Activated CD4-positive, alpha-beta memory T cell treated with anti-CD3 and anti-CD28 coated beads, Interleukin-2, amount 10 ng/mL, durations not matched to agents 7 days and 5 days (primary cell): ENCODE results near the gene PSMB8. TPM values are rescaled to one million over a fixed set of nuclear protein-coding genes. Genes with fewer than 3 reads are reported as not detected.

Source experiments
- CTCF ChIA-PET: fragments of 350-600 bp; sonication (Branson Sonifier 250); formaldehyde crosslinking; loops from one replicate; lab custom pipeline; 2021; ENCODE audit warnings: antibody characterized with exemption, inconsistent platforms; lab: Charles Lee
- POLR2A ChIA-PET: fragments of 350-600 bp; sonication (Branson Sonifier 250); formaldehyde crosslinking; loops from one replicate; lab custom pipeline; 2021; ENCODE audit warnings: antibody characterized with exemption; lab: Charles Lee
- DNase-seq: peaks from one replicate; pipeline ENCODE4 v3.0.0-alpha.2; 2020
- H3K27ac Mint-ChIP-seq: one replicate; pipeline ENCODE4 v1.8.0; 2021; ENCODE audit warnings: mild to moderate bottlenecking, mixed read lengths
- H3K27me3 Mint-ChIP-seq: one replicate; pipeline ENCODE4 v1.8.0; 2021; ENCODE audit warnings: mixed read lengths
- H3K36me3 Mint-ChIP-seq: one replicate; pipeline ENCODE4 v1.8.0; 2021; ENCODE audit warnings: low read depth, mixed read lengths
- H3K4me1 Mint-ChIP-seq: one replicate; pipeline ENCODE4 v1.8.0; 2021; ENCODE audit warnings: mixed read lengths
- H3K4me3 Mint-ChIP-seq: one replicate; pipeline ENCODE4 v1.8.0; 2021; ENCODE audit warnings: mild to moderate bottlenecking, mixed read lengths
- H3K9me3 Mint-ChIP-seq: one replicate; pipeline ENCODE4 v1.8.0; 2021; ENCODE audit warnings: mixed read lengths
- total RNA-seq, 2 experiments: library from RNA; stranded (reverse); gene quantifications; one replicate each; pipeline ENCODE4 v1.2.3, GENCODE V29; 2021

Gene PSMB8
- total RNA-seq, 2 experiments from 2014 or later, result 389 to 401 TPM

GRCh38 chr6:32835167-32835893 is 8.5 kb downstream of the PSMB8 start:
- Mint-ChIP-seq H3K9me3 (no peaks in the 10 kb centered on the region), H3K36me3 (peaks cover 84% of the 10 kb centered on the region), H3K4me1 (peaks cover 82% of the 10 kb centered on the region), H3K4me3 (peak overlapping the region; percentile 24), H3K27me3 (no peaks in the 10 kb centered on the region), H3K27ac (peak overlapping the region; percentile 40)
- ChIA-PET POLR2A (interaction anchor here (0.7 to 16.8 kb wide), 4 partner anchors 8 to 137 kb away, joined by 3 to 1055 read pairs (median 12); partner anchors contain the start of genes PSMB8, PSMB9 and TAP1), CTCF (interaction anchor here (0.6 kb wide), 1 partner anchor 19 kb away, joined by 3 read pairs; the partner anchor contains the start of gene PSMB9)
- no peak for DNase-seq

GRCh38 chr6:32833664-32834063 is 10.2 kb downstream of the PSMB8 start:
- Mint-ChIP-seq H3K4me1 (peaks cover 73% of the 10 kb centered on the region), H3K27ac (no peak overlapping the region), H3K9me3 (no peaks in the 10 kb centered on the region), H3K27me3 (no peaks in the 10 kb centered on the region), H3K36me3 (peaks cover 88% of the 10 kb centered on the region), H3K4me3 (no peak overlapping the region)
- ChIA-PET CTCF (interaction anchor here (1.8 kb wide), 1 partner anchor 33 kb away, joined by 6 read pairs; no protein-coding TSS in a partner anchor), POLR2A (interaction anchor here (1.1 to 16.8 kb wide), 4 partner anchors 11 to 138 kb away, joined by 3 to 1055 read pairs (median 12); partner anchors contain the start of genes PSMB8, PSMB9 and TAP1)
- DNase-seq, result no peak

GRCh38 chr6:32832535-32832934 is 11.3 kb downstream of the PSMB8 start:
- POLR2A ChIA-PET, result interaction anchor here (0.9 to 16.8 kb wide), 7 partner anchors 10 to 35 kb away, joined by 3 to 1055 read pairs (median 3); partner anchors contain the start of genes PSMB8, PSMB9 and TAP1

GRCh38 chr6:32830936-32831335 is 12.9 kb downstream of the PSMB8 start:
- Mint-ChIP-seq H3K4me1 (peaks cover 71% of the 10 kb centered on the region), H3K27ac (no peak overlapping the region), H3K27me3 (no peaks in the 10 kb centered on the region), H3K4me3 (no peak overlapping the region), H3K9me3 (no peaks in the 10 kb centered on the region), H3K36me3 (peaks cover 84% of the 10 kb centered on the region)
- ChIA-PET CTCF (interaction anchor here (0.9 to 1.3 kb wide), 2 partner anchors 37 to 153 kb away, joined by 3 read pairs; no protein-coding TSS in a partner anchor), POLR2A (interaction anchor here (0.9 to 16.8 kb wide), 2 partner anchors 14 to 26 kb away, joined by 3 to 1055 read pairs; partner anchors contain the start of genes PSMB9 and TAP1)
- DNase-seq, result no peak

More at GRCh38 chr6:32832535-32832934, 11.3 kb downstream of the PSMB8 start:
- peaks cover 79% of the 10 kb centered on the region for H3K4me1 Mint-ChIP-seq
- no peak overlapping the region for H3K4me3 Mint-ChIP-seq
- no peaks in the 10 kb centered on the region for H3K9me3 Mint-ChIP-seq
- CTCF ChIA-PET, result interaction anchor here (1.0 to 1.8 kb wide), 2 partner anchors 21 to 34 kb away, joined by 3 to 6 read pairs; partner anchors contain the start of genes PSMB9 and TAP1
- H3K36me3 Mint-ChIP-seq, result peaks cover 95% of the 10 kb centered on the region
- no peak overlapping the region for H3K27ac Mint-ChIP-seq
- no peak for DNase-seq
- no peaks in the 10 kb centered on the region for H3K27me3 Mint-ChIP-seq

- POLR2A ChIA-PET, result no interaction called here
- no peak for DNase-seq
- Mint-ChIP-seq H3K9me3 (no peaks in the 10 kb centered on the region), H3K4me3 (no peak overlapping the region), H3K27ac (no peak overlapping the region), H3K4me1 (peaks cover 62% of the 10 kb centered on the region), H3K27me3 (no peaks in the 10 kb centered on the region), H3K36me3 (peaks cover 75% of the 10 kb centered on the region)
- CTCF ChIA-PET, result interaction anchor here (4.3 kb wide), 1 partner anchor 9 kb away, joined by 29 read pairs; the partner anchor contains the start of gene TAP2
These were observed 13.8 kb downstream of the PSMB8 start for GRCh38 chr6:32830017-32830416.

GRCh38 chr6:32829495-32829894 is 14.4 kb downstream of the PSMB8 start:
- POLR2A ChIA-PET, result interaction anchor here (2.1 to 2.9 kb wide), 2 partner anchors 15 to 24 kb away, joined by 8 to 11 read pairs; partner anchors contain the start of genes PSMB9 and TAP1
- Mint-ChIP-seq H3K36me3 (peaks cover 70% of the 10 kb centered on the region), H3K27me3 (no peaks in the 10 kb centered on the region), H3K9me3 (no peaks in the 10 kb centered on the region), H3K4me1 (peaks cover 57% of the 10 kb centered on the region), H3K4me3 (no peak overlapping the region), H3K27ac (no peak overlapping the region)
- no peak for DNase-seq
- CTCF ChIA-PET, result interaction anchor here (4.3 kb wide), 1 partner anchor 9 kb away, joined by 29 read pairs; the partner anchor contains the start of gene TAP2

GRCh38 chr6:32827025-32827424 is 16.8 kb downstream of the PSMB8 start:
- Mint-ChIP-seq H3K36me3 (peaks cover 46% of the 10 kb centered on the region), H3K4me1 (peaks cover 33% of the 10 kb centered on the region), H3K27me3 (no peaks in the 10 kb centered on the region), H3K27ac (no peak overlapping the region), H3K9me3 (no peaks in the 10 kb centered on the region), H3K4me3 (no peak overlapping the region)
- ChIA-PET POLR2A (interaction anchor here (1.2 to 3.2 kb wide), 6 partner anchors 9 to 145 kb away, joined by 3 to 31 read pairs (median 9); partner anchors contain the start of gene TAP2), CTCF (interaction anchor here (1.4 to 4.3 kb wide), 4 partner anchors 12 to 41 kb away, joined by 11 to 29 read pairs (median 16); partner anchors contain the start of genes PSMB9, TAP1 and TAP2)
- no peak for DNase-seq

GRCh38 chr6:32825966-32826365 is 17.9 kb downstream of the PSMB8 start:
- POLR2A ChIA-PET, result interaction anchor here (1.0 to 3.2 kb wide), 5 partner anchors 12 to 146 kb away, joined by 3 to 31 read pairs (median 7); partner anchors contain the start of gene TAP2
- Mint-ChIP-seq H3K4me3 (no peak overlapping the region), H3K36me3 (peaks cover 36% of the 10 kb centered on the region), H3K27me3 (no peaks in the 10 kb centered on the region), H3K27ac (no peak overlapping the region), H3K9me3 (no peaks in the 10 kb centered on the region), H3K4me1 (peaks cover 25% of the 10 kb centered on the region)
- CTCF ChIA-PET, result interaction anchor here (0.6 to 4.3 kb wide), 7 partner anchors 13 to 410 kb away, joined by 3 to 29 read pairs (median 4); partner anchors contain the start of genes PSMB9, TAP1 and TAP2
- DNase-seq, result no peak

GRCh38 chr6:32819729-32820128 is 24.1 kb downstream of the PSMB8 start:
- no peak for DNase-seq
- no peaks in the 10 kb centered on the region for H3K27me3 Mint-ChIP-seq
- H3K27ac Mint-ChIP-seq, result no peak overlapping the region
- H3K36me3 Mint-ChIP-seq, result no peaks in the 10 kb centered on the region
- no peaks in the 10 kb centered on the region for H3K4me1 Mint-ChIP-seq
- CTCF ChIA-PET, result interaction anchor here (1.4 to 2.3 kb wide), 3 partner anchors 19 to 114 kb away, joined by 5 read pairs; partner anchors contain the start of genes TAP1 and TAP2
- POLR2A ChIA-PET, result interaction anchor here (1.0 to 2.1 kb wide), 5 partner anchors 12 to 152 kb away, joined by 3 to 9 read pairs (median 4); partner anchors contain the start of genes TAP1 and TAP2
- H3K9me3 Mint-ChIP-seq, result no peaks in the 10 kb centered on the region
- no peak overlapping the region for H3K4me3 Mint-ChIP-seq

GRCh38 chr6:32818867-32819266 is 25.0 kb downstream of the PSMB8 start:
- no peaks in the 10 kb centered on the region for H3K27me3 Mint-ChIP-seq
- POLR2A ChIA-PET, result interaction anchor here (1.7 kb wide), 1 partner anchor 20 kb away, joined by 9 read pairs; the partner anchor contains the start of gene TAP2
- H3K4me3 Mint-ChIP-seq, result no peak overlapping the region
- H3K4me1 Mint-ChIP-seq, result no peaks in the 10 kb centered on the region
- no peaks in the 10 kb centered on the region for H3K36me3 Mint-ChIP-seq
- CTCF ChIA-PET, result interaction anchor here (2.3 kb wide), 1 partner anchor 115 kb away, joined by 5 read pairs; no protein-coding TSS in a partner anchor
- no peaks in the 10 kb centered on the region for H3K9me3 Mint-ChIP-seq
- no peak overlapping the region for H3K27ac Mint-ChIP-seq
- DNase-seq, result no peak

GRCh38 chr6:32816746-32817204 is 27.1 kb downstream of the PSMB8 start, which contains the start of gene HLA-DOB:
Gene HLA-DOB (minus strand): TSS chr6:32817002. CDS start chr6:32816951, 51 bp downstream.
- no peaks in the 10 kb centered on the region for H3K36me3 Mint-ChIP-seq
- H3K4me3 Mint-ChIP-seq, result no peak within 1 kb of the TSS
- no peak for DNase-seq
- no peaks in the 10 kb centered on the region for H3K4me1 Mint-ChIP-seq
- no peak within 1 kb of the TSS for H3K27ac Mint-ChIP-seq
- ChIA-PET CTCF (interaction anchor here (0.7 kb wide), 1 partner anchor 51 kb away, joined by 3 read pairs; no protein-coding TSS in a partner anchor), POLR2A (interaction anchor here (1.0 kb wide), 1 partner anchor 21 kb away, joined by 4 read pairs; the partner anchor contains the start of gene TAP2)
- H3K9me3 Mint-ChIP-seq, result no peaks in the 10 kb centered on the region
- peaks cover 2% of the 10 kb centered on the region for H3K27me3 Mint-ChIP-seq

- Mint-ChIP-seq H3K27me3 (peaks cover 2% of the 10 kb centered on the region), H3K36me3 (no peaks in the 10 kb centered on the region), H3K4me3 (no peak overlapping the region), H3K9me3 (no peaks in the 10 kb centered on the region), H3K4me1 (no peaks in the 10 kb centered on the region), H3K27ac (no peak overlapping the region)
- no peak for DNase-seq
- ChIA-PET POLR2A (no interaction called here), CTCF (no interaction called here)
These were observed 27.9 kb downstream of the PSMB8 start for GRCh38 chr6:32815996-32816395.
